Nephron (organoid): ENCODE data around the gene PLCL2.

Experiments
- H3K27ac Mint-ChIP-seq, 3 experiments: 2 replicates each; pipeline ENCODE4 v1.8.0; 2020; ENCODE audit warnings: mixed read lengths in 3 of 3, mild to moderate bottlenecking in 2 of 3, moderate library complexity in 1 of 3
- H3K27me3 Mint-ChIP-seq: 2 replicates; pipeline ENCODE4 v1.8.0; 2021; ENCODE audit warnings: low read depth, mild to moderate bottlenecking, moderate library complexity, mixed read lengths
- H3K36me3 Mint-ChIP-seq: 2 replicates; pipeline ENCODE4 v1.8.0; 2020; ENCODE audit warnings: low read depth, mixed read lengths
- H3K4me1 Mint-ChIP-seq: 2 replicates; pipeline ENCODE4 v1.8.0; 2020; ENCODE audit warnings: mixed read lengths
- H3K4me3 Mint-ChIP-seq, 3 experiments: 2 replicates each; pipeline ENCODE4 v1.8.0; 2020; ENCODE audit warnings: mild to moderate bottlenecking in 3 of 3, mixed read lengths in 3 of 3, moderate library complexity in 2 of 3
- H3K9me3 Mint-ChIP-seq: 2 replicates; pipeline ENCODE4 v1.8.0; 2020; ENCODE audit warnings: mixed read lengths
- CTCF ChIP-seq, 3 experiments: fragments of 200-600 bp; sonication (generic); IDR thresholded peaks; one replicate each; pipeline ENCODE4 v1.5.0; 2021; ENCODE audit warnings: antibody characterized with exemption in 3 of 3; ENCODE audit not compliant: unreplicated experiment in 3 of 3

Gene PLCL2

GRCh38 chr3:17110660-17111396 lies 226.1 kb downstream of the PLCL2 start:
- Mint-ChIP-seq H3K36me3 (no peaks in the 10 kb centered on the region), H3K27me3 (no peaks in the 10 kb centered on the region), H3K4me1 (no peaks in the 10 kb centered on the region), H3K9me3 (no peaks in the 10 kb centered on the region), H3K27ac (no peak overlapping the region), H3K4me3 (no peak overlapping the region)
- no peak for TF ChIP-seq CTCF (IDR thresholded peaks at IDR 0.05; ENCODE audit: unreplicated experiment in 3 of 3)

- Mint-ChIP-seq H3K4me3 (no peak overlapping the region), H3K4me1 (no peaks in the 10 kb centered on the region), H3K27ac (no peak overlapping the region), H3K36me3 (no peaks in the 10 kb centered on the region), H3K27me3 (no peaks in the 10 kb centered on the region), H3K9me3 (no peaks in the 10 kb centered on the region)
- TF ChIP-seq CTCF (IDR thresholded peaks at IDR 0.05; ENCODE audit: unreplicated experiment in 3 of 3): no peak
Measured at GRCh38 chr3:17111586-17111985, 226.8 kb downstream of the PLCL2 start.

GRCh38 chr3:17115186-17115585 lies 230.4 kb downstream of the PLCL2 start:
- TF ChIP-seq CTCF (IDR thresholded peaks at IDR 0.05; ENCODE audit: unreplicated experiment in 3 of 3): no peak
- no peaks in the 10 kb centered on the region for H3K36me3 Mint-ChIP-seq
- peaks cover 7% of the 10 kb centered on the region for H3K27me3 Mint-ChIP-seq
- H3K4me1 Mint-ChIP-seq: no peaks in the 10 kb centered on the region
- H3K27ac Mint-ChIP-seq: no peak overlapping the region
- no peaks in the 10 kb centered on the region for H3K9me3 Mint-ChIP-seq
- H3K4me3 Mint-ChIP-seq: no peak overlapping the region

- H3K9me3 Mint-ChIP-seq: no peaks in the 10 kb centered on the region
- H3K4me1 Mint-ChIP-seq: no peaks in the 10 kb centered on the region
- H3K27ac Mint-ChIP-seq: no peak overlapping the region
- H3K36me3 Mint-ChIP-seq: no peaks in the 10 kb centered on the region
- no peak for TF ChIP-seq CTCF (IDR thresholded peaks at IDR 0.05; ENCODE audit: unreplicated experiment in 3 of 3)
- H3K27me3 Mint-ChIP-seq: peaks cover 7% of the 10 kb centered on the region
- H3K4me3 Mint-ChIP-seq: no peak overlapping the region
Measured at GRCh38 chr3:17116007-17116600, 231.3 kb downstream of the PLCL2 start.

GRCh38 chr3:17118771-17119170 lies 234.0 kb downstream of the PLCL2 start:
- TF ChIP-seq CTCF (IDR thresholded peaks at IDR 0.05; ENCODE audit: unreplicated experiment in 3 of 3): no peak
- H3K27me3 Mint-ChIP-seq: peaks cover 7% of the 10 kb centered on the region
- no peaks in the 10 kb centered on the region for H3K36me3 Mint-ChIP-seq
- no peak overlapping the region for H3K4me3 Mint-ChIP-seq
- no peak overlapping the region for H3K27ac Mint-ChIP-seq
- H3K9me3 Mint-ChIP-seq: peaks cover 2% of the 10 kb centered on the region
- no peaks in the 10 kb centered on the region for H3K4me1 Mint-ChIP-seq
